Activated gamma-delta T cell treated with Interleukin-2 at 50 U/mL for 16 hours (primary cell): Measurements from ENCODE around the gene PRELID3B.

ENCODE experiments used
- DNase-seq: peaks from one replicate; pipeline ENCODE4 v3.0.0-alpha.2; 2020

The PRELID3B gene

GRCh38 chr20:58992911-58993310 lies 49.7 kb downstream of the PRELID3B start:
- DNase-seq: no peak

DNA sequence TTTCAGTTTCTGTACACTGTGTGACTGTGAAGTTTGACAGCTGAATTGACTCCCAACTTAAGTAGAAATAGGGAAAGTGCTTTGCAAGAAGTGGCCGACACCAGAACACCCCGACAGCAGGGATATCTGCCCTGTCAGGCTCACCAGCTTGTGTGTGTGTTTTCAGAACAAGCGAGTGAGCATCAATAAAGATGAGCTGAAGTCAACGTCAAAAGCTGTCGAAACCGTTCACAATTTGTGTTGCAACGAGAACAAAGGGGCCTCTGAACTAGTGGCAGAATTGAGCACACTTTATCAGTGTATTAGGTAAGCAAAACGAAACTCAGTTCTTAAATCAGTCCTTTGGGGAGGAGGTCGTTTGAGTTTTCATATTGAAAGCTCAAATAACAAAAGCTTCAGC lies 50.9 kb downstream of the PRELID3B start:
- no peak for DNase-seq

- no peak for DNase-seq
These were observed 51.7 kb downstream of the PRELID3B start for GRCh38 chr20:58990651-58991445.

DNA sequence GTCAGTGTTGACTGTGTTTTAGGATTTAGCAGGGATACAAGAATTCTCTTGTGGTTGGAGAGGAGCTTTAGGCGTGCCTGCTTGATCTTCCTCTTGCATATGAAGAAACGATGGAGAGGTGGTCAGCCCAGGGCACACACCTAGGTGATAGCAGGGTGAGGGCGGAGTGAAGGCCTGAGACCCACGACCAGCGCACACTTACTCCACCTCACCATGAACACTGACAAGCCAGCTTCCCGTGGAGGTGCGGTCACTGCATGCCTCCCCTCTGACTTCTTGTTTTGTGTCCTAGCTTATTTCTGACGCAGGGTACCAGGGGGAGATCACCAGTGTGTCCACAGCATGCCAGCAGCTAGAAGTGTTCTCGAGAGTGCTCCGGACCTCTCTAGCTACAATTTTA lies 53.4 kb downstream of the PRELID3B start:
- DNase-seq: no peak

- no peak for DNase-seq
These were observed 54.1 kb downstream of the PRELID3B start for GRCh38 chr20:58988565-58988882.

DNA sequence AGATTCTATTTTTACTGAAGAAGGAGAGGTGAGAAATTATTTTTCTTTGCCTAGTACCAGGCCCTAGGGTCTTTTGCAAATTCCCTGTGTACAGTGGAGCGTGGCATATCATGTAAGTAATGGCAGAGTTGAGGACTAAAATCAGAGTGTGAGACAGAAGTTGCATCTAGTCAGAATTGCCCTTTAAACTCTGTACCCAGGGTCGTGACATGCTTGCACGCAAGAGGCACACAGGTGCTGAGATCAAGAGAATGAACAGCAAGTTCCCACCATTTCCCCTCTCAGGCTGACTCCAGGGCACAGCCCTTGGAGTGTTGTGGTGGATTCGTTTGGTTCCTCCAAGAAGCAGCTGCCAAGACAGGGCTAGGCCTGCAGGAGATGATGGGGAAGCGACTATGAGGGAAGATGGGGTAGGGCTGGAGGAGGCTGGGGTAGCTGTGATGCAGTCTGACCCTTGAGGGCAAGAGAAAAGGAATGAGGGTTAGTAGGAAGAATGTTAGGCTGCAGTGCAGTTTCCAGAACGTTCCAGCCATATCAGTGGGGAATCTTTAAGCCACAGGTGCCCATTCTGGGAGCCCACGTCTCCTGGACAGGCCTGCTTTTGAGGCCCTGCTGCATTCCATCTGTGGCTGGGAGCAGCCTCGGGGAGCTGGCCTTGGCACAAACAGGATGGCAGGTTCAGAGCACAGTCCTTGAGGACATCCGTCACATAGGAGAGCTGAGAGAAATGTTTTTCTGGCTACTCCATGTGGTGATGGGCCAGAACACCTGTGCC lies 54.6 kb downstream of the PRELID3B start:
- DNase-seq: no peak

GRCh38 chr20:58986968-58987517 lies 55.5 kb downstream of the PRELID3B start:
- no peak for DNase-seq

DNA sequence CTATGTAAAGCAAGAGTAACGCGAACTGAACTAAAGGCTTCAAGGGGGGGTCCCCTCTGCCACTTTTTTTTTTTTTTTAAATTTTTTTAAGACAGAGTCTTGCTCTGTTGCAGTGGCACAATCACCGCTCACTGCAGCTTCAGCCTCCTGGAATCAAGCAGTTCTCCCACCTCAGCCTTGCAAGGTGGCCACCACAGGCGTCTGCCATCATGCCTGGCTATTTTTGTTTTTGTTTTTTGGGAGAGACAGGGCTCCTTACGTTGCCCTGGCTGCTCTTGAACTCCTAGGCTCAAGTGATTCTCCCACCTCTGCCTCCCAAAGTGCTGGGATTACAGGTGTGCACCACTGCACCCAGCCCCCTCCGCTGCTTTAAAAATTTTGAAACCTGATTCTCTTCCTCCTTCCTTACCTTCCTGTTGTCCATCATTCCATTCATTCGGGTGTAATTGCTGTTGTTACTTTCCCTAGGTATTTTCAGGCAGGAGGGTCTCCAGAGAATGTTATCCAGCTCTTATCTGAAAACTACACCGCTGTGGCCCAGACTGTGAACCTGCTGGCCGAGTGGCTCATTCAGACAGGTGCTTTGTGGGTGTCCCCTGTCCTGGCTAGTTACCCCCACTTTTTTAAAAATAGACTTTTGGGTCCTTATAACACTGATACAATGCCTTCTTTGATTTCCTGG lies 56.2 kb downstream of the PRELID3B start:
- DNase-seq: no peak

DNA sequence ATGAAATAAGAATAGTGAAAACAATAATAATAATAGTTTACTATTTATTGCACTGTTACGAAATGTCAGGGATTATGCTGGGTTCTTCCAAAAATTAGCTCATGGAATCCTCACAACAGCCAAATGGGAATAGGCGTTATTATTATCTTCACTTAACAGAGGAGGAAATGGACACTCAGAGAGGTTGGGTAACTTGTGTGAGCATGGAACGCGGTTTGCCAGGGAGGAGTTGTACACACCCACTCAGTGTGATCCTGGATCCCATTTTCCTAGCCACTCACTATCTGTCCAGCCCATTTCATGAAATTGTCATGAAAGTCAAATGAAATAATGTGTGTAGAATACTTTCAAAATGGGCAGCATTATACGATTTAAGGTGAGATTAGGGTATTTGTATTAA lies 56.9 kb downstream of the PRELID3B start:
- no peak for DNase-seq

GRCh38 chr20:58984691-58985090 lies 57.9 kb downstream of the PRELID3B start:
- DNase-seq: no peak
